A549 (cell line): ENCODE measurements around the gene IGF2BP3. TPM values are rescaled to one million over a fixed set of nuclear protein-coding genes. Genes with fewer than 3 reads are reported as not detected.

Source experiments
- ATAC-seq, 2 experiments: fragments of 200-7000 bp in 1 of 2; fragments of >200 bp in 1 of 2; cut with Nextera tagmentation in 1 of 2; cut with Tn5 transposase in 1 of 2; 3 replicates each; pipeline versions ENCODE4 v1.8.0 to v1.9.1; 2018 to 2020; ENCODE audit warnings: mild to moderate bottlenecking in 1 of 2, moderate library complexity in 1 of 2
- CTCF ChIA-PET: fragments of 300-600 bp; sonication (Branson Sonifier 250); formaldehyde crosslinking; extraction: SDS; loops from one replicate; lab custom pipeline; 2021; ENCODE audit warnings: antibody characterized with exemption, inconsistent platforms; lab: Yijun Ruan, JAX
- POLR2A ChIA-PET: fragments of 350-600 bp; formaldehyde crosslinking; extraction: SDS; loops from one replicate; lab custom pipeline; 2021; ENCODE audit warnings: antibody characterized with exemption, inconsistent platforms; lab: Yijun Ruan, JAX
- DNase-seq, 2 experiments: peaks; one replicate each; pipeline versions ENCODE4 v3.0.0 to v3.0.0-alpha.2; 2011 to 2016; ENCODE audit warnings: low read depth in 1 of 2, low spot score in 1 of 2
- FAIRE-seq: peaks from 2 replicates; lab custom pipeline; 2011; peaks lifted over from hg19 to GRCh38; lab: Jason Lieb, UNC
- H3K27ac ChIP-seq, 2 experiments: fragments of >200 bp; sonication (Bioruptor Twin); formaldehyde crosslinking; 3 replicates each; pipeline ENCODE4 v1.5.1; 2016 to 2017
- H3K4me1 ChIP-seq: fragments of >200 bp; sonication (Bioruptor Twin); formaldehyde crosslinking; 3 replicates; pipeline ENCODE4 v1.6.1; 2016
- H3K4me2 ChIP-seq: fragments of >200 bp; sonication (Bioruptor Twin); formaldehyde crosslinking; 3 replicates; pipeline ENCODE4 v1.6.1; 2016
- H3K4me3 ChIP-seq: fragments of >200 bp; sonication (Bioruptor Twin); formaldehyde crosslinking; 3 replicates; pipeline ENCODE4 v1.5.1; 2016
- H3K9me3 ChIP-seq: fragments of >200 bp; sonication (Bioruptor Twin); formaldehyde crosslinking; 3 replicates; pipeline ENCODE4 v1.6.1; 2016
- BCL3 ChIP-seq: fragments of >200 bp; sonication (Bioruptor Twin); formaldehyde crosslinking; IDR thresholded peaks from 3 replicates; pipeline ENCODE4 v1.6.1; 2016
- CBX8 ChIP-seq: fragments of 200-600 bp; sonication (generic); IDR thresholded peaks from 2 replicates; pipeline ENCODE4 v1.6.1; 2016
- CHD4 ChIP-seq: fragments of 200-600 bp; sonication (generic); IDR thresholded peaks from 2 replicates; pipeline ENCODE4 v1.6.1; 2016; ENCODE audit warnings: antibody characterized with exemption, mild to moderate bottlenecking, borderline replicate concordance
- EHMT2 ChIP-seq: fragments of 200-600 bp; sonication (generic); IDR thresholded peaks from 2 replicates; pipeline ENCODE4 v1.6.1; 2016; ENCODE audit warnings: antibody characterized with exemption, low read depth, mild to moderate bottlenecking, moderate library complexity
- HDAC2 ChIP-seq: fragments of 200-600 bp; sonication (generic); IDR thresholded peaks from 2 replicates; pipeline ENCODE4 v1.6.1; 2016
- HMGXB4 ChIP-seq: fragments of 250-450 bp; sonication (Bioruptor Pico); IDR thresholded peaks from 2 replicates; pipeline ENCODE4 v1.5.0; 2021; ENCODE audit warnings: mild to moderate bottlenecking, moderate library complexity, borderline replicate concordance
- JUN ChIP-seq, 2 experiments: fragments of >200 bp; sonication (Bioruptor Twin); formaldehyde crosslinking; IDR thresholded peaks; 2 replicates in 1 of 2; 3 replicates in 1 of 2; pipeline ENCODE4 v1.6.1; 2016 to 2017
- KDM5A ChIP-seq: fragments of 200-600 bp; sonication (generic); IDR thresholded peaks from 2 replicates; pipeline ENCODE4 v1.6.1; 2016; ENCODE audit warnings: antibody characterized with exemption, mild to moderate bottlenecking
- MAX ChIP-seq: IDR thresholded peaks from 2 replicates; pipeline ENCODE4 v1.6.1; 2012
- MYC ChIP-seq: IDR thresholded peaks from 2 replicates; pipeline ENCODE4 v1.6.1; 2012; ENCODE audit warnings: mild to moderate bottlenecking, inconsistent platforms, low read length, improper control_type of control experiment, borderline replicate concordance
- NFE2L2 ChIP-seq: fragments of 150-350 bp; conservative IDR thresholded peaks from 2 replicates; pipeline ENCODE4 v1.6.1; 2014; ENCODE audit warnings: low read length
- NPAS2 ChIP-seq: fragments of 250-450 bp; sonication (Bioruptor Pico); IDR thresholded peaks from 2 replicates; pipeline ENCODE4 v1.8.0; 2022; ENCODE audit warnings: mild to moderate bottlenecking, moderate library complexity, borderline replicate concordance
- POLR2AphosphoS2 ChIP-seq: conservative IDR thresholded peaks from 2 replicates; pipeline ENCODE4 v1.6.1; 2012; ENCODE audit warnings: low read length, improper control_type of control experiment, inconsistent platforms
- RAD21 ChIP-seq, 2 experiments: fragments of >200 bp in 1 of 2; sonication (Bioruptor Twin) in 1 of 2; formaldehyde crosslinking in 1 of 2; IDR thresholded peaks in 1 of 2; conservative IDR thresholded peaks in 1 of 2; 2 replicates in 1 of 2; 3 replicates in 1 of 2; pipeline ENCODE4 v1.6.1; 2012 to 2018; ENCODE audit warnings: inconsistent platforms in 1 of 2
- RCOR1 ChIP-seq: fragments of 150-350 bp; IDR thresholded peaks from 2 replicates; pipeline ENCODE4 v1.6.1; 2014; ENCODE audit warnings: antibody characterized with exemption, low read length, low read depth
- RFX5 ChIP-seq: fragments of 450-650 bp; IDR thresholded peaks from 2 replicates; pipeline ENCODE4 v1.7.1; 2014; ENCODE audit warnings: antibody characterized with exemption, mild to moderate bottlenecking, moderate library complexity
- TFCP2L1 ChIP-seq: fragments of 250-450 bp; sonication (Bioruptor Pico); IDR thresholded peaks from 2 replicates; pipeline ENCODE4 v1.5.0; 2021; ENCODE audit warnings: mild to moderate bottlenecking
- ZNF302 ChIP-seq: fragments of 250-450 bp; sonication (Bioruptor Pico); IDR thresholded peaks from 2 replicates; pipeline ENCODE4 v1.9.0; 2021; ENCODE audit warnings: inconsistent platforms, mild to moderate bottlenecking, moderate library complexity
- ZSCAN20 ChIP-seq: fragments of 250-450 bp; sonication (Bioruptor Pico); IDR thresholded peaks from 2 replicates; pipeline ENCODE4 v1.8.0; 2022; ENCODE audit warnings: mild to moderate bottlenecking, moderate library complexity
- WGBS: methylation state at CpG from one replicate; pipeline ENCODE4 v1.1.6; 2017; ENCODE audit errors: missing lambda C conversion rate; 5-methylcytosine and 5-hydroxymethylcytosine counted together
- polyA plus RNA-seq, 4 experiments: library from polyadenylated mRNA; depleted of rRNA in 3 of 4; stranded (reverse); fragments of >200 nt; fragmentation: RNase III in 1 of 4; extraction: RNeasy Plus Mini Kit Qiagen cat#74134 plus additional on column Dnase treatment in 1 of 4; gene quantifications; 2 replicates in 3 of 4; 3 replicates in 1 of 4; pipeline ENCODE4 v1.2.3, GENCODE V29; 2011 to 2017

Gene IGF2BP3
- polyA plus RNA-seq, 2 of the 4 experiments (the other 2 are of a cell fraction) = 26.7 to 62.0 TPM

DNA sequence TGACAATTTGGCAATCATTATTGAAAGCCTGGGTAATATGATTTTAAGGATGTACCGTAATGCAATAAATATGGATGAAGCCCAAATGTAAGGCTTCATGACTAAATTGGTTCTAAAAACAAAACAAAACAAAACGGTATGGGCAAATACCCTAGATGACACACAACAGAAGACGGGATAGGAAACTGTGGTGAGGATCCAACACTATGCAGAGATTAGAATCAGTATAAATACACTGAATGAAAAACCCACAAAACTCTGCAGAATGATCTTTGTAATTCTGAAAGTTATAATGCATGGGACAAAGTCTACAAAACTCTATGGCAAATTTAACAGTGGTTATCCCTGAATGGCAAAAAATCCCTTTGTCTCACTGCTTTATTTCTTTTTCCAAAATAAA is 113.6 kb downstream of the IGF2BP3 start:
- H3K4me3 ChIP-seq = peak overlapping the region; percentile 3; the same call in 1 of the 3 replicates
- no peak for DNase-seq
- no peak for FAIRE-seq
- TF ChIP-seq CBX8 = no peak
- peak overlapping the region; percentile 62 for H3K27ac ChIP-seq
- peak overlapping the region; percentile 65 for H3K4me2 ChIP-seq
- 37% methylated on average over 3 of the region's 3 CpGs for WGBS
- POLR2A ChIA-PET = no interaction called here
- peaks cover 37% of the 10 kb centered on the region for H3K4me1 ChIP-seq
- no peaks in the 10 kb centered on the region for H3K9me3 ChIP-seq
- no peak for ATAC-seq
- CTCF ChIA-PET = interaction anchor here (1.0 to 1.5 kb wide), 3 partner anchors 8 to 80 kb away, joined by 3 to 10 read pairs (median 4); no protein-coding TSS in a partner anchor

- no peak overlapping the region for H3K4me3 ChIP-seq
- H3K4me1 ChIP-seq = peaks cover 32% of the 10 kb centered on the region
- POLR2A ChIA-PET = no interaction called here
- DNase-seq = no peak
- peak overlapping the region; percentile 62; a peak in 5 of 6 replicates for H3K27ac ChIP-seq
- peak overlapping the region; percentile 65 for H3K4me2 ChIP-seq
- CTCF ChIA-PET = interaction anchor here (0.6 to 1.5 kb wide), 6 partner anchors 8 to 190 kb away, joined by 3 to 10 read pairs (median 3); no protein-coding TSS in a partner anchor
- WGBS = 97% methylated on average over 2 of the region's 3 CpGs
- FAIRE-seq = no peak
- TF ChIP-seq MAX = no peak
- no peak for TF ChIP-seq ZNF302
- no peak for TF ChIP-seq CHD4
- no peak for TF ChIP-seq HDAC2
- no peak for TF ChIP-seq TFCP2L1
- H3K9me3 ChIP-seq = no peaks in the 10 kb centered on the region
- no peak for ATAC-seq
Observed at GRCh38 chr7:23356168-23356567, 114.1 kb downstream of the IGF2BP3 start.

DNA sequence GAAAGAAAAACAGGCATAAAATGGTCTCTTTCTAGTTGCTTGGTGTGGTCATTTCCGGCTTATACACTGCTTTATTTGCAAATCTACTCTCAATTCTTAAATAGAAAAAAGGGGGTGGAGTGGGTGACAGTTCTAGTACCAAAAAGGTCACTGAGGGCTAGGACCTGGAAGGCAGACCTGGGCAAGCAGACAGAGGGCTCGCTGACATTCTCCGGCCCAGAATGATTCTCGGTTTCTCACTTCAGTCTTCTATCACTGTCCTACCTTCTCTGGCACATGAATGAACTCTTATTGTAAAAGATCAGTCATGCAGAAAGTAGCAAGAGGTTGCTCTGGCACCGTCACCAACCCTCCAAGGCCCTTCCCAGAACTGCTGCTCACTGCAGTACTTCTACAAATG is 117.1 kb downstream of the IGF2BP3 start:
- FAIRE-seq = no peak
- no peak for DNase-seq
- Histone ChIP-seq H3K4me3 (no peak overlapping the region), H3K27ac (0 out of 6 replicates have a peak overlapping the region, but pooled peaks of 1 of the 2 experiments have one; percentile 2), H3K9me3 (no peaks in the 10 kb centered on the region), H3K4me2 (no peak overlapping the region), H3K4me1 (peaks cover 48% of the 10 kb centered on the region)
- WGBS = 93% methylated on average over 5 of the region's 5 CpGs
- TF ChIP-seq MYC (no peak), NPAS2 (CRISPR knock-in tag) (no peak), KDM5A (no peak), NFE2L2 (no peak), CHD4 (no peak), JUN (IDR thresholded peaks at IDR 0.05) (no peak), HMGXB4 (CRISPR knock-in tag) (no peak), BCL3 (no peak), RCOR1 (no peak), HDAC2 (no peak), POLR2AphosphoS2 (no peak), ZSCAN20 (CRISPR knock-in tag) (no peak), RFX5 (no peak), RAD21 (conservative IDR thresholded peaks at IDR 0.05 in 1 of 2, IDR thresholded peaks at IDR 0.05 in 1 of 2) (no peak), EHMT2 (no peak), ZNF302 (no peak)
- ATAC-seq = no peak
- POLR2A ChIA-PET = no interaction called here
- CTCF ChIA-PET = interaction anchor here (0.8 kb wide), 1 partner anchor 19 kb away, joined by 3 read pairs; no protein-coding TSS in a partner anchor
